ENCODE data around the gene DIDO1.
"Not testable (repeated sequence)": the region's sequence is repeated elsewhere in the genome, so short reads cannot be mapped to it uniquely, and the experiment has no call there.

DIDO1 gene

GRCh38 chr20:62966212-62967148, 40.2 kb upstream of the DIDO1 start:
- no peaks in the 10 kb centered on the region for H3K9me3 Mint-ChIP-seq
- ATAC-seq, result no peak
- peaks cover 3% of the 10 kb centered on the region for H3K4me1 Mint-ChIP-seq
- peaks cover 7% of the 10 kb centered on the region for H3K27me3 Mint-ChIP-seq
- H3K27ac Mint-ChIP-seq, result no peak overlapping the region
- H3K36me3 Mint-ChIP-seq, result peaks cover 27% of the 10 kb centered on the region
- no peak overlapping the region for H3K4me3 Mint-ChIP-seq

GRCh38 chr20:62965363-62965771, 39.1 kb upstream of the DIDO1 start:
- Mint-ChIP-seq H3K4me3 (no peak overlapping the region), H3K9me3 (no peaks in the 10 kb centered on the region), H3K36me3 (peaks cover 34% of the 10 kb centered on the region), H3K27ac (no peak overlapping the region), H3K27me3 (no peaks in the 10 kb centered on the region), H3K4me1 (no peaks in the 10 kb centered on the region)
- ATAC-seq, result no peak

DNA sequence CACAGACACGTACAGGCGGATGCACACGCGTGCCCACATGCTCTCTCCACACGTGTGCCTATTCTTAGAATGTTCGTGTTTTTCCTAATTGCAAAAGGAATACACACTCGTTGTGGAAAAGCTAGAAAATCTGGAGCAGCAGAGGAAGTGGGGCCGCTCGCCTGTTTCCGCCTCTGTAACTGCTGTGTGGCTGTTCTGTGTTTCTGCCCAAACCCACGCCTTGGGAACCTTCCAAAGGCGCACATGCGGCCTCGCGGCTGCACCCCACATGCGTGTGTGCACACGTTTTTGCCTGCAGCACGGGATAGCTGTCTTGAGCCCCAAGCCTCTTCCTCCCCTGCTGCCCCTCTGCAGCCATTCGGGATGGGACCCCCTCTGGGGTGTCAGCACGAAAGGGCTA, 38.4 kb upstream of the DIDO1 start:
- H3K4me3 Mint-ChIP-seq, result no peak overlapping the region
- no peaks in the 10 kb centered on the region for H3K9me3 Mint-ChIP-seq
- ATAC-seq, result no peak
- no peaks in the 10 kb centered on the region for H3K27me3 Mint-ChIP-seq
- H3K4me1 Mint-ChIP-seq, result no peaks in the 10 kb centered on the region
- H3K36me3 Mint-ChIP-seq, result peaks cover 40% of the 10 kb centered on the region
- no peak overlapping the region for H3K27ac Mint-ChIP-seq

GRCh38 chr20:62963614-62964397, 37.5 kb upstream of the DIDO1 start:
- Mint-ChIP-seq H3K4me1 (no peaks in the 10 kb centered on the region), H3K9me3 (no peaks in the 10 kb centered on the region), H3K27ac (no peak overlapping the region), H3K27me3 (no peaks in the 10 kb centered on the region), H3K4me3 (no peak overlapping the region), H3K36me3 (peaks cover 41% of the 10 kb centered on the region)
- ATAC-seq, result no peak

GRCh38 chr20:62962891-62963613, 36.7 kb upstream of the DIDO1 start:
- no peaks in the 10 kb centered on the region for H3K9me3 Mint-ChIP-seq
- no peak for ATAC-seq
- H3K36me3 Mint-ChIP-seq, result peaks cover 43% of the 10 kb centered on the region
- no peak overlapping the region for H3K27ac Mint-ChIP-seq
- no peaks in the 10 kb centered on the region for H3K4me1 Mint-ChIP-seq
- no peak overlapping the region for H3K4me3 Mint-ChIP-seq
- H3K27me3 Mint-ChIP-seq, result no peaks in the 10 kb centered on the region

DNA sequence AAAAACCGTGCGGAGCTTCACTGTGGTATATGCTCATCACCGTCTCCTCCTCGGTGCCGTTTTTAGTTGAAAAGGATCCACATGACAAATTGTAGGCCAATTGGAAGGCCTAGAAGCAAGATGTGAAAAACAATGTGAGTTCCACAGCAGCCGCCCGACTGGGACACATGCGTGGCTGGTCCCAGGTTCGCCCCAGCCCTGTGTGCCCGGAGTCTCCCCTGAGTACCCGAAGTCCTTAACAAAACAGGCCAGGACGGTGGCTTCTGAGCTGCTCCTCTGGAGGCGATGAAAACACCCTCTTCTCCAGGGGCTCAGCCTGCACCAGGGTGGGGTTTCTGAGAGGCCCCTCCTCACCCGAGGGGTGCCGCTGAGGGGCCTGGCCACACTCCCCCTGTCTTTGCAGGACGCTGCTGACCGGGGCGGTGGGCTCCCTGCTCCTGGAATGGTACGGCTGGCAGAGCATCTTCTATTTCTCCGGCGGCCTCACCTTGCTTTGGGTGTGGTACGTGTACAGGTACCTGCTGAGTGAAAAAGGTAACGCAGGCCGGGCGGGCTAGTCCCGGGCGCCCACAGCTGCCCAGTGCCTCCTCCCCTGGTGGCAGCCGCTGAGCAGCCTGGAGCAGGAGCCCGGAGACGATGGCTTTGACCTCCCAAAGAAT, 36.0 kb upstream of the DIDO1 start:
- Mint-ChIP-seq H3K9me3 (no peaks in the 10 kb centered on the region), H3K36me3 (peaks cover 50% of the 10 kb centered on the region), H3K27me3 (no peaks in the 10 kb centered on the region), H3K4me3 (no peak overlapping the region), H3K27ac (no peak overlapping the region), H3K4me1 (no peaks in the 10 kb centered on the region)
- ATAC-seq, result no peak

DNA sequence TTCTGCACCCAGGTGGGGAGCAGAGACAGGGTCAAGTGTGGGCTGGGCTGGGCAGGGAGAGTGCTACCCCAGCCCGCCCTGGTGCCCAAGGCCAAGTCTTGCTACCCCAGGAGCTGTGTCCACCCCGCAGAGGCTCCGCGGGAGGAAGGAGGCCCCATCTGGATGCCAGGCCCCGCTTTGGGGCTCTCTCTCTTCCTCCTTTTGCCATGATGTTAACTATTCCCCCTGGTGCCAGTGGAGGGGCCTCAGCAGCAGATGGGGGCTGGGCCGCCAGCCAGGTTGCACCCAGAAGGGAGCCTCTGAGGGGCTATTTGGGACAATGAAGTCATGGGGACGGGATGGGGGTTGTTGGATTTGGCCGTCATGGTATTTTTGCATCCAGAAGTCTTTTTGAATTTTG, 35.5 kb upstream of the DIDO1 start:
- Mint-ChIP-seq H3K27me3 (no peaks in the 10 kb centered on the region), H3K4me1 (peaks cover 2% of the 10 kb centered on the region), H3K27ac (no peak overlapping the region), H3K9me3 (no peaks in the 10 kb centered on the region), H3K36me3 (peaks cover 56% of the 10 kb centered on the region), H3K4me3 (no peak overlapping the region)
- ATAC-seq, result no peak

DNA sequence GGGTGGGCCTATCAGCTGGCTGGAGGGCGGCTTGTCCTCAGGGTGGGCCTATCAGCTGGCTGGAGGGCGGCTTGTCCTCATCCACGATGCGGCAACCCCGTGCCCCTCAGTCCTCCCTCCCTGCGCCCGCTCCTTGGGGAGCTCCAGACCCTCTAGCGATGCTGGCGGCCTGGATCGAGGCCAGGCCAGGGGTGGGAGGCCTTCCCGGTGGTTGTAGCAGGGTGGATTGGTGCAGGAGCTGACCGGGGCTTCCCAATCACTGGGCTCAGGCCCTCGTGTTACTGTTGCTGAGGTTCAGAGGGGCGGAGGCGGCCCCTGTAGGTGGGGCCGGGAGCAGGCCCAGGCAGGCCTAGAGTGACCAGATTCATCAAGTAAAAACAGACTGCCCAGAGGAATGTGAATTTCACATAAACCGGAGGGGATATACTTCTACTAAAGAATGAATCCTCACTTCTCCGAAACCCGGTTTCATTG, 35.0 kb upstream of the DIDO1 start:
- no peak overlapping the region for H3K27ac Mint-ChIP-seq
- H3K36me3 Mint-ChIP-seq, result peaks cover 56% of the 10 kb centered on the region
- H3K9me3 Mint-ChIP-seq, result no peaks in the 10 kb centered on the region
- H3K27me3 Mint-ChIP-seq, result no peaks in the 10 kb centered on the region
- H3K4me1 Mint-ChIP-seq, result peaks cover 6% of the 10 kb centered on the region
- no peak for ATAC-seq
- H3K4me3 Mint-ChIP-seq, result no peak overlapping the region

DNA sequence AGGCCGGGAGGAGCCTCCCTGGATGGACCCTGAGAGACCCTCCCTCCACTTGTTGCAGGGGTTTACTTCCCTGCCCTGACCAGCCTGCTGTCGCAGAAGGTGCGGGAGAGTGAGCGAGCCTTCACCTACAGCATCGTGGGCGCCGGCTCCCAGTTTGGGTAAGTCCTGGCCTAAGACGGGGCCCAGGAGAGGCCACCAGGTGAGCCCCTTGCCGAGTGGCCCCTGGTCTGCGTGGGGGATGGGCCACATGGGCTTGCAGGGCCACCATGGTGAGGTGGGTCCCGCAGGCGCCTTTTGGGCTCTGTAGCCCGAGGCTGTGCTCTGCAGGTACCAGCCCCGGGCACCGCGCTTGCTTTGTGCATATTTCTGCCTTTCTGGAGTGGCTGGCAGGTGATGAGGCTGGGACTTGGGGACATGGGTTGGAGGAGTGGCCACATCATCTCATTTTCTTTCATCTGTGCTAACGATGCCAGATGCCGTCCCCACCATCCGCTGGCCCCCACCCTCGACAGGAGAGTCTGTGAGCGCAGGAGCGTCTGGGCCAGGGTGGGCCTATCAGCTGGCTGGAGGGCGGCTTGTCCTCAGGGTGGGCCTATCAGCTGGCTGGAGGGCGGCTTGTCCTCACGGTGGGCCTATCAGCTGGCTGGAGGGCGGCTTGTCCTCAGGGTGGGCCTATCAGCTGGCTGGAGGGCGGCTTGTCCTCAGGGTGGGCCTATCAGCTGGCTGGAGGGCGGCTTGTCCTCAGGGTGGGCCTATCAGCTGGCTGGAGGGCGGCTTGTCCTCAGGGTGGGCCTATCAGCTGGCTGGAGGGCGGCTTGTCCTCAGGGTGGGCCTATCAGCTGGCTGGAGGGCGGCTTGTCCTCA, 34.4 kb upstream of the DIDO1 start:
- H3K4me3 Mint-ChIP-seq, ATAC-seq, H3K9me3 Mint-ChIP-seq, H3K27ac Mint-ChIP-seq, H3K4me1 Mint-ChIP-seq, H3K27me3 Mint-ChIP-seq: not testable (repeated sequence)
- H3K36me3 Mint-ChIP-seq, result peaks cover 52% of the 10 kb centered on the region

- no peak overlapping the region for H3K27ac Mint-ChIP-seq
These were observed 33.7 kb upstream of the DIDO1 start for GRCh38 chr20:62959998-62960436.

GRCh38 chr20:62959101-62959971, 33.0 kb upstream of the DIDO1 start:
- no peaks in the 10 kb centered on the region for H3K9me3 Mint-ChIP-seq
- no peaks in the 10 kb centered on the region for H3K27me3 Mint-ChIP-seq
- no peak overlapping the region for H3K27ac Mint-ChIP-seq
- no peak overlapping the region for H3K4me3 Mint-ChIP-seq
- peaks cover 47% of the 10 kb centered on the region for H3K36me3 Mint-ChIP-seq
- peaks cover 14% of the 10 kb centered on the region for H3K4me1 Mint-ChIP-seq
- ATAC-seq, result no peak

More at GRCh38 chr20:62959998-62960436, 33.7 kb upstream of the DIDO1 start:
- H3K9me3 Mint-ChIP-seq, result no peaks in the 10 kb centered on the region
- H3K4me1 Mint-ChIP-seq, result peaks cover 9% of the 10 kb centered on the region
- H3K36me3 Mint-ChIP-seq, result peaks cover 50% of the 10 kb centered on the region
- H3K4me3 Mint-ChIP-seq, result no peak overlapping the region
- no peak for ATAC-seq
- H3K27me3 Mint-ChIP-seq, result no peaks in the 10 kb centered on the region

- Mint-ChIP-seq H3K27ac (no peak overlapping the region), H3K27me3 (no peaks in the 10 kb centered on the region), H3K9me3 (no peaks in the 10 kb centered on the region), H3K4me3 (no peak overlapping the region), H3K36me3 (peaks cover 40% of the 10 kb centered on the region), H3K4me1 (peaks cover 20% of the 10 kb centered on the region)
- no peak for ATAC-seq
These were observed 32.2 kb upstream of the DIDO1 start for GRCh38 chr20:62958388-62959100.

All from stimulated activated memory B cell treated with anti-CD40 and anti-IgM and Interleukin-4, amounts not matched to agents 10 μg/mL and 1 μg/mL and 100 μg/mL, for 72 hours (primary cell).